C1 segment of cervical spinal cord (tissue), 14 donors: ENCODE results near the gene NELL1.
A peak's percentile ranks its signal among the peaks of the same experiment; 100 is the strongest.

Source experiments
- DNase-seq, 14 donors: peaks; one replicate each; lab custom pipeline; 2025; lab: John Stamatoyannopoulos, UW

The NELL1 gene

DNA sequence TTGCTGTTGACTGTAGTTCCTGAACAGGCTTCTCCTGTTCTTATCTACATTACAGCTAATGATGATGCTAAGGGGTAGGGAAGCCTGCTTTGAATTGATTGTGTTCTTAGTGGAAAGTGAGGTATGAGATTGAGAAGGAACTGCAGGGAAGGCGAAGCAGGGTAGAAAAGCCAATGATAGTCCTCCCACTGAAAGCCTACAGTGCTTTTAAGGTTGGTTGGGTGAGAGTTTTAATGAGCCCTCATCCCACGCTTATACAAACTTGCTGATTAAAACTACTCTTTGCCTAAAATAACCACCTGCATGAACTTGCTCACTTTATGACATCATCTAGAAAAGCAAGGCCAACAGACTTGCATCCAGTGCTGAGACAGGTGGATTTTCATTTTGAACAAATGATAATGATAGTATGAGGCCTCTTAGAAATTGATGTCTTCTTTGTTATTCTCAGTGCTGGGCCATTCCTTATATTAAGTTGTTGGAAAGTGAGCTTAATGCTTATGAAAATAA lies 891.1 kb downstream of the NELL1 start:
- no peak for DNase-seq

GRCh38 chr11:21561581-21561980 lies 892.2 kb downstream of the NELL1 start:
- DNase-seq, result no peak

- DNase-seq, result no peak
Observed at GRCh38 chr11:21564095-21564494, 894.7 kb downstream of the NELL1 start.

DNA sequence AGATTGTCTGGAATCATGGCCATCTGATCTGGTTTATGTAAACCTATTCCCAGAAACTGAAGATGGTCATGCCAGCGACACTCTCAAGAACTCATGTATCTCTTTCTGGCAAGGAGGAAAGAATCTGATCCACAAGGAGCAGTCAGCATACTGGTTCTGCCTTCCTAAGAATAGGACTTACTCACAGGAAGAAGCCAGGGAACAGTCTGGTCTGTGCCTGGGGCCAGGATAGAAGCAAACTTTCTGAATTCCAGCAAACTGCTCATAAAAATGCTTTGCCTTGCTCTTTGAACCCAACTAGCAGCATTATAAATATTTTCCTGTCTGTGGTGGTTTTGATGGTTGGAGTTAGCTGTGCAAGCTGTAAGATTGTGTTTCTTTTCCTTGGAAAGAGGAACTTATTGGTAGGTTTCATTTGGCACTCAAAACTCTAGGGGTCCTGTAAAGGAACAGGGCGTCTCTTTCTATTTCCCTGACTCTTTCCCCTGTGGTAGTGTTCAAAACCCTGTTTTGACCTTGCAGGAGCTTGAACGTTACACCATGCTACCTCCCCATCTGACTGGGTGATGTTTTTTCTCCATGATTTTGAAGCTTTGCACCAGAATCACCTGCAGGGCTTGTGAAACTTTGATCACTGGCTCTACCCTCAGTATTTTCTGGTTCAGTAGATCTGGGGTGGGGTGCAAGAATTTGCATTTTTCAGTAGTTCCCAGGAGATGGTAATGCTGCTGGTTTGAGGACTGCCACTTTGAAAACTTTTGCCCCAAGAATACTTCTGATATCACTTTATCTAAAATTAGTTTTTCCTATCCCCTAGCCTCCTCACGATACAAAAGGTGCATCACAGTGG lies 895.7 kb downstream of the NELL1 start:
- DNase-seq, result no peak

GRCh38 chr11:21566521-21567117 lies 897.2 kb downstream of the NELL1 start:
- no peak for DNase-seq

GRCh38 chr11:21567645-21568290 lies 898.4 kb downstream of the NELL1 start:
- no peak for DNase-seq

DNA sequence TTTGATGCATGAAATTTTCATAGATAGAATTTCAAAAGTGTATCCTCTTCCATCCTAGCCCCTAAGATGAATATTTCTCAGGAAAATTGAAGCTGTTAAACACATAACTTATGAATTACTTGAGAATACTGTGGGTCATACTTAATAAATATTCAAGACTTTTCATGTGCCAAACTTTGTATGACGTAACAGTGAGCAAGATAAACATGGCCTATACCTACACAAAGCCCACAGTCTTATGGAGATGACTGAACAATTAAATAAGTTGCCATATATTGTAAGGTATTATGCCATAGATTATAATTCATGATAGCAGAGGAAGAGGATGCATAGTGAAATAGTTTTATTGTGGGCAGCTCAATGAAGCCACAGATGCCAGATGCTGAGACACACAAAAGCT lies 902.8 kb downstream of the NELL1 start:
- DNase-seq, result no peak

DNA sequence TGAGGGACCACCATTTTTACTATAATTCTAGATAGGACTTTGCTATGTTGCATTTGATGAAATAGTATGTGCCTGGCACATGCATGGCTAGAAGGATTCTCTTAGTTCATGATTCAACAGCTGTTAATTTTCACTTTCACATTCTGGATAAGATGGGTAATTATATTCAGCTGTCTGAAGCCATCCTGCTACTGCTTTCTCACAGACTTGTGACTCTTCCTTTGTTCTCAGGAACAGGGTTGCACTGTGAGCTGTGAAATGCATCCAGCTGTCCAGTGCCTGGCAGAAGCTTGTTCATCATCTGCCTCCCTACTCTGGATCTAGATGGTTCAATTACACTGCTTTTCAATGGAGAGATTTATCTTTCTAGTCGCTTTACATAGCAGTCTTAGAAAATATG lies 913.4 kb downstream of the NELL1 start:
- DNase-seq, result peak in 6 of 14 donors; percentile 0 to 15 (median 4)

GRCh38 chr11:21588754-21589153 lies 919.4 kb downstream of the NELL1 start:
- DNase-seq, result no peak

GRCh38 chr11:21602699-21603098 lies 933.3 kb downstream of the NELL1 start:
- no peak for DNase-seq

DNA sequence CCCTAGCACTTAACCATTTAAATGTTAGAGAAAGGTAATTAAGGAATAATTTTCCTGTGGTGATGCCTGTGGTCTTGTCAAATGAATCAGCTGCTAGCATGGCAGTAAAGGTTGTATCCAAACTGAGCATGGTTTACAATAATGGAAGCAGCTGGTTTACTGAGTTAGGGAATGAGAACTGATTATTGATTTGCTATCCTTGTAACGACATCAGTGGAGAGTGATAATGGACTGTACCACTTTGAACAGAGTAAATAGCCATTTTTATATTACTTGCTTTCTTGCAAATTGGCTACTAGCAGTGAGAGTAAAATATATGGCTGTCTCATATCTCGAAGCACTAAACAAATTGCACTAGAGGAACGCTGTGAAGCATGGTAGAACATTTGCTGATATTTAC lies 934.5 kb downstream of the NELL1 start:
- DNase-seq, result no peak

- DNase-seq, result no peak
Observed at GRCh38 chr11:21604564-21604963, 935.2 kb downstream of the NELL1 start.

GRCh38 chr11:21612326-21612725 lies 942.9 kb downstream of the NELL1 start:
- DNase-seq, result no peak

- no peak for DNase-seq
Observed at GRCh38 chr11:21614961-21615360, 945.6 kb downstream of the NELL1 start.

DNA sequence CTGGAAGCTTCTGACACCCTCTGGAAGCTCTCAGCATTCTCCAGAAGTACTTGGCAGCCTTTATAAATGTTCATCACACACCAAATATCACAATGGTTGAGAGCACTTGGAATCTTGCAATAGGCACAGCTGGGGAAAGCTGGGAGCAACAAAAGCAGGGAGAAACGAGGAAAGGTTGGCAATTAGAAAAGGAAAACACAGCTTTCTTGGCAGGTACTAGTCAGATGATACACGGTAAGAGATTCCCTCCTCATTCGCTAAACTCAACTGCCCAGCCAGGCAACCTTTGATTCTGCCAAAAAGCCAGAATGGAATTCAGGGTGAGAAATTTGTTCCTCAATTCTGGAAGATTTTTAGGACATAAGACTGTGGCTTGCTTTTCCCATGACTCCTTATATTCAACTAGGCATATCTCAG lies 946.6 kb downstream of the NELL1 start:
- no peak for DNase-seq

DNA sequence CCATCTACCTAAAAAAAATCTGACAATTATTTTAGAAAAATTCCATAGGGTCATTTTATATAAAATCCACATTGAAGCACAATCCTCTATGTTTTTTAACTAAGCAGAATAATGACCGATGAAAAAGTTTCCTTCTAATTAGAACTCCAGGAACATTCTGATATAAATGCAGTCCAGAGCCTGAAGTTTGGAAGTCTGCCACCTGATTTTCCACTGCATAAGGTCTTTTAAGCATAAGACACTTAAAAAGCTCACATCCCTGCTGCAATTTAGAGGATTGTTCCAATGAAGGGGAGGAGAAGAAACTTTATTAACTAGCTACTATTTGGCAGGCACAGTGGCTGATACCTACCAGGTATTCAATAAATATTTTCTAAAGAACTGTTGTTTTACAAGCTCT lies 953.2 kb downstream of the NELL1 start:
- DNase-seq, result no peak

DNA sequence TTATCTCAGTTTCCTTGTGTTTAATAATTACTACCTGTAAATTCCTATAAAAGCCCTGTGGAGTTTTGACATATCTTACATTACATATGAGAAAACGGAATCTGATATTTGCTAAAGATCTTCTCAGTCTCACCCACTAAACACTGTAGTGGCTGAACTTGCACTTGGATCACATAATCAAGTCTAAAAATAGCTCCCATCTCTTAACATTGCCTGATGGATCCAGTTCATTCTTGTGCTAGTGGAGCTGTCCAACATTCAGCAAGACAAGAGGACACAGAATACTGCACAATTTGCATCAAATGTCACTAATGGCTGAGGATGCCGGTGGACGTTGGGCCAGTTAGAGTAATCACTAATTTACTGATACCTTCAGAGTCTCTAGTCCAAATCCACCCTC lies 953.6 kb downstream of the NELL1 start:
- no peak for DNase-seq
